ENCODE results near the gene BTN3A1. TPM values are rescaled to one million over a fixed set of nuclear protein-coding genes. Genes with fewer than 3 reads are reported as not detected.

The BTN3A1 gene
- total and polyA plus RNA-seq, 4 donors, result 22.6 to 29.0 (median 25.7) TPM

- 100% methylated on average over 1 of the region's 1 CpG for WGBS (ENCODE audit: insufficient coverage)
Observed at GRCh38 chr6:26388441-26388840, 13.6 kb upstream of the BTN3A1 start.

GRCh38 chr6:26389349-26389894 lies 12.7 kb upstream of the BTN3A1 start:
- Histone ChIP-seq H3K4me1 (ENCODE audit: control insufficient read depth, insufficient read depth, low read length) (no peaks in the 10 kb centered on the region), H3K9me3 (ENCODE audit: control insufficient read depth, insufficient read depth, low read length) (no peaks in the 10 kb centered on the region), H3K36me3 (ENCODE audit: control insufficient read depth, insufficient read depth, low read length) (no peaks in the 10 kb centered on the region), H3K27me3 (ENCODE audit: control insufficient read depth, insufficient read depth, low read length) (no peaks in the 10 kb centered on the region), H3K27ac (ENCODE audit: low read depth, low read length) (no peak overlapping the region), H3K4me3 (ENCODE audit: low read depth, low read length) (no peak overlapping the region)
- WGBS (ENCODE audit: insufficient coverage), result 100% methylated on average over 4 of the region's 4 CpGs
- no peak for DNase-seq (ENCODE audit: low read depth in 4 of 6, low spot score in 6 of 6)

More at GRCh38 chr6:26388441-26388840, 13.6 kb upstream of the BTN3A1 start:
- H3K27me3 ChIP-seq (ENCODE audit: control insufficient read depth, insufficient read depth, low read length), result no peaks in the 10 kb centered on the region
- DNase-seq (ENCODE audit: low read depth in 4 of 6, low spot score in 6 of 6), result no peak
- no peaks in the 10 kb centered on the region for H3K36me3 ChIP-seq (ENCODE audit: control insufficient read depth, insufficient read depth, low read length)
- H3K4me1 ChIP-seq (ENCODE audit: control insufficient read depth, insufficient read depth, low read length), result peaks cover 4% of the 10 kb centered on the region
- no peak overlapping the region for H3K27ac ChIP-seq (ENCODE audit: low read depth, low read length)
- H3K4me3 ChIP-seq (ENCODE audit: low read depth, low read length), result no peak overlapping the region
- no peaks in the 10 kb centered on the region for H3K9me3 ChIP-seq (ENCODE audit: control insufficient read depth, insufficient read depth, low read length)

GRCh38 chr6:26390531-26390930 lies 11.5 kb upstream of the BTN3A1 start:
- Histone ChIP-seq H3K36me3 (ENCODE audit: control insufficient read depth, insufficient read depth, low read length) (no peaks in the 10 kb centered on the region), H3K4me1 (ENCODE audit: control insufficient read depth, insufficient read depth, low read length) (no peaks in the 10 kb centered on the region), H3K27me3 (ENCODE audit: control insufficient read depth, insufficient read depth, low read length) (no peaks in the 10 kb centered on the region), H3K4me3 (ENCODE audit: low read depth, low read length) (no peak overlapping the region), H3K9me3 (ENCODE audit: control insufficient read depth, insufficient read depth, low read length) (no peaks in the 10 kb centered on the region), H3K27ac (ENCODE audit: low read depth, low read length) (no peak overlapping the region)
- 100% methylated on average over 4 of the region's 5 CpGs for WGBS (ENCODE audit: insufficient coverage)
- DNase-seq (ENCODE audit: low read depth in 4 of 6, low spot score in 6 of 6), result no peak

DNA sequence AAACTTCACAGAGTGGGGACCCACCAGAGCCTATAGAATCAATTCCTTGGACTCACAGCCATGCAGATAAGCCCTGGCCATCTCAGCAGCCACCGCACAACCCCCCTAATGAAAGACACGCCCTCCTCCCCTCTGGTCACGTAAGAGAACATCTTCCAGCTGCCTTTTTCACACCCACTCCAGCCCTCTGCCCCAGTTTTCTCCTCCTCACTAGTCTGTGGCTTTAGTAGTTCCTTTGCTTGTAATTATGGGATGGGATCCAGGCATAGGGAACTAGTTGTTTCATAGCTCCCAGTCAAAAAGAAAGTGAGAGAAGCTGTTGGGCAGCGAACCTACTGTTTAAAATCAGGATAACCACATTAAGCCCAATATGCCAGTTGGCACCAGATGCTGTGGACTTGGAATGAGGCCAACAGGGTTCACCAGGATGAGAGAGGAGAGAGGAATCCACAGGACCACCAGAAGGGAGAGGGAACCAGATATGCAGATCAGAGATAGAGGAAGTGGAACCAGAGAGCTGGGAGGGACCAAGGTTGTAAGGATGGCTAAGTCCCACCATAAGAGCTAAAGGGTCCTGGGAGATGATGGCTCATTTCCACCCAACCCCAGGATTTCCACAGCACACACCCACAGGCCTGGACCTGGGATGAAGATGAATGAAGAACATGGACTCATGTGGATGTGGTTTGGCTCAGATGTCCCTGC lies 9.0 kb upstream of the BTN3A1 start:
- H3K27ac ChIP-seq (ENCODE audit: low read depth, low read length), result no peak overlapping the region
- H3K27me3 ChIP-seq (ENCODE audit: control insufficient read depth, insufficient read depth, low read length), result no peaks in the 10 kb centered on the region
- WGBS (ENCODE audit: insufficient coverage), result 100% methylated on average over 1 of the region's 4 CpGs
- H3K4me3 ChIP-seq (ENCODE audit: low read depth, low read length), result no peak overlapping the region
- H3K9me3 ChIP-seq (ENCODE audit: control insufficient read depth, insufficient read depth, low read length), result no peaks in the 10 kb centered on the region
- no peaks in the 10 kb centered on the region for H3K4me1 ChIP-seq (ENCODE audit: control insufficient read depth, insufficient read depth, low read length)
- no peak for DNase-seq (ENCODE audit: low read depth in 4 of 6, low spot score in 6 of 6)
- H3K36me3 ChIP-seq (ENCODE audit: control insufficient read depth, insufficient read depth, low read length), result no peaks in the 10 kb centered on the region

DNA sequence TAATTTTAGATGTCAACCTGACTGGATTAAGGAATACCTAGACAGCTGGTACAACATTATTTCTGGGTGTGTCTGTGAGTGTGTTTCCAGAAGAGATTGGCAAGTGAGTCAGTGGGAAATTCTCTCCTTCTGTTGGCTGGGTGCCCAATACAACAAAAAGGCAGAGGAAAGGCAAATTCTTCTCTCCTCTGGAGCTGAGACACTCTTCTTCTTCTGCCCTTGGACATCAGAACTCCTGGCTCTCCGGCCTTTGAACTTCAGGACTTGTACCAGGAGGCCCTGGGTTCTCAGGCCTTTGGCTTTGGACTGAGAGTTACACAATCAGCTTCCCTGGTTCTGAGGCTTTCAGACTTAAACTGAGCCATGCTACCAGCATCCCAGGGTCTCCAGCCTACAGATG lies 7.8 kb upstream of the BTN3A1 start:
- Histone ChIP-seq H3K4me3 (ENCODE audit: low read depth, low read length) (no peak overlapping the region), H3K27me3 (ENCODE audit: control insufficient read depth, insufficient read depth, low read length) (no peaks in the 10 kb centered on the region), H3K27ac (ENCODE audit: low read depth, low read length) (no peak overlapping the region), H3K4me1 (ENCODE audit: control insufficient read depth, insufficient read depth, low read length) (no peaks in the 10 kb centered on the region), H3K9me3 (ENCODE audit: control insufficient read depth, insufficient read depth, low read length) (no peaks in the 10 kb centered on the region), H3K36me3 (ENCODE audit: control insufficient read depth, insufficient read depth, low read length) (no peaks in the 10 kb centered on the region)
- peak in 1 of 6 donors; percentile 46 for DNase-seq (ENCODE audit: low read depth in 4 of 6, low spot score in 6 of 6)
- 100% methylated on average over 1 of the region's 1 CpG for WGBS (ENCODE audit: insufficient coverage)

DNA sequence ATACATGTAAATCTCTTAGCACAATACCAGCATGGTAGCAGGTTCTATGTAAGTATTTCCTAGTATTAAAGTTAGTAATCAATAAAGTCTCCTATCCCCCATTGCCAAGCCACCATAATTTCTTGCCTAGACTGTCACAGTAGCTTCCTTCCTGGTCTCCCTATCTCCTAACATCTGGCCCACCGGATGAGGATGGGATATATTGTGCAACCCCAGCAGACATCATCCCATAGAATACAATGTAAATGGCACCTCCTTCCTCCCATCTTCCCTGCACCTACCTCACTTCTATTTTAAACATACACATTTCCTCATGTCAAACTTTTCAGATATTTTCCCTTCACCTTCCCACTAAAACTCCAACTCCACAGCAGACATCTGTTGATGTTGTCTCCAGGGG lies 3.5 kb upstream of the BTN3A1 start:
- Histone ChIP-seq H3K9me3 (ENCODE audit: control insufficient read depth, insufficient read depth, low read length) (no peaks in the 10 kb centered on the region), H3K4me3 (ENCODE audit: low read depth, low read length) (no peak overlapping the region), H3K27ac (ENCODE audit: low read depth, low read length) (no peak overlapping the region), H3K27me3 (ENCODE audit: control insufficient read depth, insufficient read depth, low read length) (no peaks in the 10 kb centered on the region), H3K4me1 (ENCODE audit: control insufficient read depth, insufficient read depth, low read length) (no peaks in the 10 kb centered on the region), H3K36me3 (ENCODE audit: control insufficient read depth, insufficient read depth, low read length) (no peaks in the 10 kb centered on the region)
- no peak for DNase-seq (ENCODE audit: low read depth in 4 of 6, low spot score in 6 of 6)
- no CpG with 5 or more reads among the region's 1 CpG for WGBS (ENCODE audit: insufficient coverage)

- Histone ChIP-seq H3K36me3 (ENCODE audit: control insufficient read depth, insufficient read depth, low read length) (no peaks in the 10 kb centered on the region), H3K27me3 (ENCODE audit: control insufficient read depth, insufficient read depth, low read length) (no peaks in the 10 kb centered on the region), H3K27ac (ENCODE audit: low read depth, low read length) (no peak overlapping the region), H3K4me1 (ENCODE audit: control insufficient read depth, insufficient read depth, low read length) (no peaks in the 10 kb centered on the region), H3K4me3 (ENCODE audit: low read depth, low read length) (no peak overlapping the region), H3K9me3 (ENCODE audit: control insufficient read depth, insufficient read depth, low read length) (no peaks in the 10 kb centered on the region)
- no peak for DNase-seq (ENCODE audit: low read depth in 4 of 6, low spot score in 6 of 6)
- 92% methylated on average over 2 of the region's 2 CpGs for WGBS (ENCODE audit: insufficient coverage)
Observed at GRCh38 chr6:26400626-26401025, 1.4 kb upstream of the BTN3A1 start.

GRCh38 chr6:26401389-26401986 lies 587 bp upstream of the BTN3A1 start:
- no peak for DNase-seq (ENCODE audit: low read depth in 4 of 6, low spot score in 6 of 6)
- no peaks in the 10 kb centered on the region for H3K36me3 ChIP-seq (ENCODE audit: control insufficient read depth, insufficient read depth, low read length)
- 59% methylated on average over 5 of the region's 7 CpGs for WGBS (ENCODE audit: insufficient coverage)
- peak overlapping the region; percentile 93 for H3K27ac ChIP-seq (ENCODE audit: low read depth, low read length)
- H3K9me3 ChIP-seq (ENCODE audit: control insufficient read depth, insufficient read depth, low read length), result no peaks in the 10 kb centered on the region
- H3K4me1 ChIP-seq (ENCODE audit: control insufficient read depth, insufficient read depth, low read length), result no peaks in the 10 kb centered on the region
- H3K4me3 ChIP-seq (ENCODE audit: low read depth, low read length), result peak overlapping the region; percentile 72
- H3K27me3 ChIP-seq (ENCODE audit: control insufficient read depth, insufficient read depth, low read length), result no peaks in the 10 kb centered on the region

DNA sequence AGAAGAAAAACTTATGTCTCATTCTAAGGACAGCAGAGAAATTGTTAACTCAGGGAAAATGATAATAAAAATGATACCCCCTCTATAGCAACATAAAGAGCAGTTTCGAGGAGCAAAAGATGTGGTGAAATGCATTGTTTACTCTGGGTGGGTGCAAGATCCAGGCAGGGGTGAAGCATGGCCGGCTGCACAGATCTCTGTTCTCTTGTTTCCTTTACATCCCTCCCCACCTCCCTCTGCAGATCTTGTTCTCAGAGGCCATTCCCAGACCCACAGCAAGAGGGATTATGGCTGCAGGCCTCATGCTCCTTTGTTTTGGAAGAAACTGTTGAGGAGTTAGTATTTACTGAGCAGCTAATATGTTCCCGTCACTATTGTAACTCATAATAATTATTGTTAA lies 1.8 kb downstream of the BTN3A1 start:
- Histone ChIP-seq H3K9me3 (ENCODE audit: control insufficient read depth, insufficient read depth, low read length) (no peaks in the 10 kb centered on the region), H3K36me3 (ENCODE audit: control insufficient read depth, insufficient read depth, low read length) (no peaks in the 10 kb centered on the region), H3K27me3 (ENCODE audit: control insufficient read depth, insufficient read depth, low read length) (no peaks in the 10 kb centered on the region), H3K27ac (ENCODE audit: low read depth, low read length) (no peak overlapping the region), H3K4me1 (ENCODE audit: control insufficient read depth, insufficient read depth, low read length) (no peaks in the 10 kb centered on the region), H3K4me3 (ENCODE audit: low read depth, low read length) (no peak overlapping the region)
- WGBS (ENCODE audit: insufficient coverage), result 100% methylated on average over 1 of the region's 3 CpGs
- no peak for DNase-seq (ENCODE audit: low read depth in 4 of 6, low spot score in 6 of 6)

- H3K4me3 ChIP-seq (ENCODE audit: low read depth, low read length), result no peak overlapping the region
- no peak overlapping the region for H3K27ac ChIP-seq (ENCODE audit: low read depth, low read length)
- H3K9me3 ChIP-seq (ENCODE audit: control insufficient read depth, insufficient read depth, low read length), result no peaks in the 10 kb centered on the region
- no CpG with 5 or more reads among the region's 3 CpGs for WGBS (ENCODE audit: insufficient coverage)
- peaks cover 4% of the 10 kb centered on the region for H3K4me1 ChIP-seq (ENCODE audit: control insufficient read depth, insufficient read depth, low read length)
- H3K27me3 ChIP-seq (ENCODE audit: control insufficient read depth, insufficient read depth, low read length), result no peaks in the 10 kb centered on the region
- DNase-seq (ENCODE audit: low read depth in 4 of 6, low spot score in 6 of 6), result no peak
- peaks cover 4% of the 10 kb centered on the region for H3K36me3 ChIP-seq (ENCODE audit: control insufficient read depth, insufficient read depth, low read length)
Observed at GRCh38 chr6:26404546-26404945, 2.5 kb downstream of the BTN3A1 start.
